NCI-H1436 treated with DMSO at 0.1 percent for 48 hours (cell line): ENCODE measurements around the gene EPHB3.

ENCODE experiments used
- DNase-seq: peaks from one replicate; lab custom pipeline; 2025; lab: John Stamatoyannopoulos, UW

Gene EPHB3

DNA sequence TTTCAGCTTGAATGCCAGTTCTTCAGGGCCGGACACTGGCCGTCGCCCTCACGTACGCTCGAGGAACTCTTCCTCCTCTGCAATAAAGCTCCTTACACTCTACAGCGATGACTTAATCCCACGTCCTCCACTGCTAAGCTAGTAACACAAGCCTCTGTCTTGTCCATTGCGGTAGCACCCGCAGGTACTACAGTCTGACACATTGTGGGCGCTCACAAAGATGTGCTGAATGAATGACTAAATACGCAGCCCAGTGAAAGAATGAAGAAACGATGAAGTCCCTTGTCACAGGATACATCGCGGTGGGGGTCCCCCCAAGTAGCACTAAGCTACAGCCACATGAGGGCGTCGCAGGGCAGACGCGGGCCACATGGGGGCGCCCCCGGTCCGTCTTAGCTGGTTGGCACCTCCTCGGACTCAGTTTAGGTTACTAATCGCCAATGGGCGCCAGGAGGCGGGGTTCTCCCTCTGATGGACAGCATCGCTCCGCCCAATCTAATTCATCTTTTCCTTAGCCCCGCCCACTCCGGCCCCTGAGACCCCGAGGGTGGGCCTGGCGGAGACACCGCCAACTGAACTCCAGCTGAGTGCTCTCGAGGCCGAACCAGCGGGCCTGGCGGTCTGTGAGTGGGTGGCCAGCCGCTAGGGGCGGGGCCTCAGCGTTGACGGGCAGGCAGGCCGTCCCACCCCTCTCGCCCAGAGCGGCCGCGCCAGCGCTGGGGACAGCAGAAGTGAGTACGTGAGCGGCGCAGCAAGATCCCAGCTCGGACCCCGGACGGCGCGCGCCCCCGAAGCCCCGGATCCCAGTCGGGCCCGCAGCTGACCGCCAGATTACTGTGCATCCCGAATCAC is at the start of gene EPHB3:
Gene EPHB3, plus strand, starts transcription at position 725 of the 852 bp plus-strand sequence. CDS start 451 bp downstream, outside the sequence.
- DNase-seq, result peak; percentile 99

DNA sequence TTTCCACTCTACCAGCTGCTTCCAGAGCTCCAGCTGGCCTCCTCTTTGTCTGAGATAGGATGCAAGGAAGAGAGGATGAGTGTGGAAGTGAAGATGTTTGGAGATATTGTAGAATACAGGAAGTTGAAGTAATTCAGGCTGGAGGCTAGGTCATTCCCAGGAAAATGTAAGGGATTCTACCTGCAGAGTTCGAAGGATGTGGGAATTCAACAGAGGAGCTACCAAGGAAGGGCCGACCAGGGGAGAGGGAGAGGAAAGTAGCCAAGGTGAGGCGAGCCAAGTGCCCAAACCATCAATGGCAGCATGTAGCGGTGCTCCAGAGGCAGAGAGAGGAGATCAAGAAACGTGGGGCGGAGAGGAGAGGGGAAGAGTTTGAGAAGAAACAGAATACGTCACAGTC is 49.0 kb upstream of the EPHB3 start:
- no peak for DNase-seq

DNA sequence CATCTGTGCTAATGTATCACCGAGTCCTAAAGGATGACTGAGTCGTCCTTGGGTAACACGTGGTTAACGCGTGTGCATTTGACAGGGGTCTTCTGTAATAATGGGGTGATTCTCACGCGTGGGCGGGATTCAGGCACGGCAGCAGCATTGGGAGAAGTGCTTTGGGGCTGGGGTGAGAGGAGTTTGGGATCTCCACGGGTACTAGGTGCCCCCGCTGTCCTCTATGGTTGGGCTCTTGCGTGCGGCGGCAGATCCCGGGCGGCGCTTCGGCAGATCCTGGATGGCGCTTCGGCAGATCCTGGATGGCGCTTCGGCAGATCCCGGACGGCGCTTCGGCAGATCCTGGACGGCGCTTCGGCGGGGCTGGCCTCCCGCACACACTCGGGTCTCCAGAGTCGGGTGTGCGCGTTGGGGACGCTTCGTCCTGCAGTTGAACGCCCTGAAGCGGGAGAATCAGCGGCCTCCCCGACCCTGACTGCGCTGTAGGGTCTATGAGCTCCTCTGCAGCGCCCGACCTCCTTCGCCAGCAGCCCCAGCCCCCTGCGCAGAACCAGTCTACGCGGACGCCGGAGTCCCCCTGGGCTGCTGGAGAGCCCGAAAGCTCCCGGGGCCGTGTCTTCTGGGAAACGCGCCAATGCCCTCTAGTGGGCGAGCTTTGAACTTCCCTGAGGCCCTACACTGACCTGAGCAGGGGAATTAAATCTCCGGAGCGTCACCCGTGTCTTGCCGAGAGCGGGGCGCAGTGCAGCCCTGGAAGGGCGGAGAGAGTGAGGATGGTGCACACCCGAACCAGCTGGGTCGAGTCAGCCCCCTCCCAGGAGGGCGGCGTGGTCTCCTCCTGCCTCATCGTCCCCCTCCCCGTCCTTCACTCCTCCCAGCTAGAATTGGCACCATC is 48.1 kb upstream of the EPHB3 start:
- peak; percentile 35 for DNase-seq

DNA sequence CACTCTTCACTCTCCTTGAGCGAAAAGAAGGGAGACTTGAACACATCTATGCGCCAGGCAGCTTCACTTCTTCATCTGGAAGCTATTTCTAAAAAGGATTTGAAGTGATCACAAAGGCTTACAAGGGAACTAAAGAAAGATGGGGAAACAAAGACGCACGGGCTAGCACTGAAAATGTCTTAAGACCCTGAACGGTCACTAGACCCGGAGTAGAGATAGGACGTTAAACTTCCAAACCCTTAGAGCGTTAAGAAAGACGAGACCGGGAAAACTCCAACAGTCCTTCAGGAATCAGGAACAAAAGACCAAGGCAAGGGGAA is 47.5 kb upstream of the EPHB3 start:
- no peak for DNase-seq

DNA sequence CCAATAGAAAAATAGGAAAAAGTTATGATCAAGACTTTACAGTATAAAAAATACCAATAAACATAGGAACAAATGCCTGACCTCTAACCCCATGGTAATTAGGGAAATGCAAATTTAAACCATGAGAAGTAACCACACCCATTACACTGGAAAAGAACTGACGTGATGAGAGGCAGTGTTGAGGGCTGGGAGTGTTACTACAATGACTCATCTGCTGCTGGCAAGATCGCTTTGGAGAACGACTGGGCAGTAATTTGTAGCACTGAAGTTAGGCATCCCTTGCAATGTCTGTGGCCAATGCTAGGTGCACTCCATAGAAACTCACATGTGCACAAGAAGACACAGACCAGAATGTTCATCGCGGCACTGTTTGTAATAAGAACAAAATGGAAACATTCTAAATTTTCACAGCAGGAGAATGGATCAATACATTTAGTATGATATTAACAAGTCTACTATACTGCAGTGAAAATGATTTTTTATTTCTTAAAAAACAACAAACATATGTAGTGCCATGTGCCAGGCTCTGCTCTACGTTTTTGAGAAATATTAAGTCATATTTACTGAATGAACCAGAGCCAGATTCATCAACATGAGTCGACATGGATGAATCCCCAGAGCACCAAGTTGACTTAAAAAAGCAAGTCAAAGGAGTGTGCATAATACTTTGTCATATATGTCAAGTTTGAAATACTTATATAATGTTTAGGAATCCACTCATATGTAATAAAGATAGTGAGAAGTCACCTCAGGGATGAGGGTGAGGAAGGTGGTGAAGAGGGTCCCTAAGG is 37.6 kb upstream of the EPHB3 start:
- no peak for DNase-seq

DNA sequence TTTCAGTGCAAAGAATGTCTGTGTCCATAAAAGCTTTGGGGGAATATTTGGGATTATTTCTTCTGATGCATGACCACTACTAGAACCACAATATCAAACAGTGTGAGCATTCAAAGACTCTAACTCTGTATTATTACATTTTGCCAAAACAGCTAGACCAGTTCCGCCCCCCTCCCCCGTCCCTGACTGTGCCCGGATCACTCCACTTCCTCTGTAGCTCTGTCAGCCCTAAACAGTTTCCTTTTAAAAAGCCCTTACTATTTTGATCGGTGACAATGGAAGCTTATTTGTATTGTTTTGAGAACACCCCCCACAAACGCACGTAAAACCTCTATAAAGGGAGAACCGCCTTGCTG is 36.6 kb upstream of the EPHB3 start:
- DNase-seq, result no peak

DNA sequence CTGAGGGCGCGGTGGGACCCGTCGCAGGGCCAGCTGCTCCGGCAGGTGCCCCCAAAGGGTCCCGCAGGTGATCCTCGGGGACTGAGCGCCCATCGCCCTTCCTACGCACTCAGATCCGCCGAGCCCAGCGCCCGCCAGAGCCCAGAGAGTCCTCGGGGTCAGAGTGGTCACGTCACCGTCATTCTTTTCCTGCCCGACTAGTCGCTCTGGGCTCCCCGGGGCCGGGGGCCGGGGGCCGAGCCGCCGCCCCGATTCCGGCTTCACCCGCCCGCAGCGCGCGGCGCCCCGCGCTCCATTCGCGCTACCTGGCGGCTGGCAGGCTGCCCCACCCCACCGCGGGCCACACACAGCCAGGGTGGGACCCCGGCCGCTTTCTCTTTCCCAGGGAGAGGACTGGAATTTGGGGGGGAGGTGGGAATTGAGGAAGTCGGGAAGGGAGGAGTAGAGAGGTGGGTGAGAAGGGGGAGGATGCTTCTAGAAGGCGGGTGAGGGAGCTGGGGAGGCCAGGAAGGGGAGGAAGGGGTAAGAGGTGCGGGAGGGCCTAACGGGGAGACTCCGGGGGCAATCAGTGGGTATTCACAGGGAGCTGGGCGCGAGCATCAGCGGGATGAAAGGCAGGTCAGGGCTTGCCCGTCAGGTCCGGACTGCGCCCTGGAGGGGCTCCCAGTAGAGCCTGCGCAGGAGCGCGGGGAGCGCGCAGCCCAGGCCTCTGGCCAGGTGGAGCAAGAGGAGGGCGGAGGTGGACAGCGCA is 36.1 kb upstream of the EPHB3 start:
- DNase-seq, result no peak

DNA sequence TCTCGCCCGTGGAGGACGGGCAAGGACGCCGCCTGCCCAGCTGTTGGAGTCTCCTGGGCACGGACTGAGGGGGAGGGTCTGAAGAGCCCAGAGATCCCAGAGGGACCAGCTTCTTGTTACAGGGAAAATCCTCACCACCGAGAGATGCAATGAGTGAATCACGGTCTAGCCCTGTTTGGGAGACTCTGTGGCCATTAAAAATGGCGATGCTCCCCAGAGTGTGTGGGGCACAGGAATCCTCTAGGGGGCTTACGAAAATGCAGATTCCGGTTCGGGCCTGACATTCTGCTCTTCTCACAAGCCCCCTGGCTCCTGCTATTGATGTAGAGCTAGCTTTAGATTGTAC is 35.5 kb upstream of the EPHB3 start:
- no peak for DNase-seq

DNA sequence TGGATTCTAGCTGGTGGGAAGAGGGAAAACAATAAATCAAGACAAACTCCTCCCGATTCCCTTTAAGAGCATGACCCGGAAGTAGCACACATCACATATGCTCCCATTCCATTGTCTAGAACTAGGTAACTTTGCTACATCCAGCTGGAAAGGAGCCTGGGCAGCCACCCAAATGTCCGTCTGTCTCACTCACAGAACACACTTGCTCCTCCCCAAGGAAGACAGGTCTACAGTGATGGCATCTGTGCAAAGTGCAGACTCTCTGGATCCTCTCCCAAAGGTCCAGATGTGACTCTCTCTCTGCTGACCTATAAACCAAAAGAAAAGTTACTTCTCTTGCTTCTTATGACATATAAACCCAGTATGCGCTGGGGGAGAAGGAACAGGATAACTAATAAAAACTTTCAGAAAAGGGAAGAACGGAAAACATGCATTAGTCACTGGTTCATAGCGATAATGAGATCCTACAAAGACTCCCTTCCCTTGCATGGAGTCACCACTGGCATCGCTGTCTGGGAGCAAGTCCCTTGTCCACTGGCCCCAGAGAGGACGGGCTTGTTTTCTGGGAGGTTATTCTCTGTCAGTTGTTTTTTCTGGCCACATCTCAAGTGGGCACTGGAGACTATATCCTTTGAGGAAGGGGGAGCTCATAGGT is 29.8 kb upstream of the EPHB3 start:
- DNase-seq, result no peak

DNA sequence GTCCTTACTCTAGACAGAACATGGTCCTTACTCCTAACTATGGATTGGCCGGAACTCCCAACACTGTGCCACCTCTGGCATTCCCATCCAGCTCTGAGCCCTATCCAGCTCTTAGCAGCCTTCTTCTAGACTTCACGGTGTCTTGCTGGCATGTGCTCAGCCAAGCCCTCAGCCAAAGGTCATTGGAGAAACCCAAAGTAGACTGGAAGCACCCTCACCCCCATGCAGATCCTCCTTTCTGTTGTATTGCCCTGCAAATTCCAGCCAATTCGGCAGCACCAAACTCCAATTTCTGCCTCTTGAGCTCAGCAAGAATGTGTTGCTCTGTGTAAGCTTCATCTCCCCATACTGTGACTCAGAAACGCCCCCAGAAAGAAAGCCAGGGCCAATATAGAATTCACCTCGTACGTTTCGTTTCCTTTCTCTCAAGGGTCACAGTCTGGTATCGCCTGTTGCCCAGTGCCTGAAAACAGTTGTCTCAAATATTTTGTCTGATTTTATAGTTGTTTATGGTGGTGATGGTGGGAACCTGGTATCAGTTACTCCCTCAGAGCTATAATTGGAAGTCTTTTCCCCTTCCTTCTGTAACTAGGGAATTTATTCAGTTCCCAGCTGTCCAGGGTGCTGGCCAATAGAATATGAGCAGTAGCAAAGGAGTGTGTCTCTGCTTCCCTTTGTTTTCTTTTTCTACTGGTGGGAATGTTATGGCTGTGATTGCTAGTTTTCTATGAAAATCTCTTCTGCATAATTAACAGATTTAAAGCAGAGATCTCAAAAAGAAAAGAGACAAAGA is 28.4 kb upstream of the EPHB3 start:
- DNase-seq, result no peak

DNA sequence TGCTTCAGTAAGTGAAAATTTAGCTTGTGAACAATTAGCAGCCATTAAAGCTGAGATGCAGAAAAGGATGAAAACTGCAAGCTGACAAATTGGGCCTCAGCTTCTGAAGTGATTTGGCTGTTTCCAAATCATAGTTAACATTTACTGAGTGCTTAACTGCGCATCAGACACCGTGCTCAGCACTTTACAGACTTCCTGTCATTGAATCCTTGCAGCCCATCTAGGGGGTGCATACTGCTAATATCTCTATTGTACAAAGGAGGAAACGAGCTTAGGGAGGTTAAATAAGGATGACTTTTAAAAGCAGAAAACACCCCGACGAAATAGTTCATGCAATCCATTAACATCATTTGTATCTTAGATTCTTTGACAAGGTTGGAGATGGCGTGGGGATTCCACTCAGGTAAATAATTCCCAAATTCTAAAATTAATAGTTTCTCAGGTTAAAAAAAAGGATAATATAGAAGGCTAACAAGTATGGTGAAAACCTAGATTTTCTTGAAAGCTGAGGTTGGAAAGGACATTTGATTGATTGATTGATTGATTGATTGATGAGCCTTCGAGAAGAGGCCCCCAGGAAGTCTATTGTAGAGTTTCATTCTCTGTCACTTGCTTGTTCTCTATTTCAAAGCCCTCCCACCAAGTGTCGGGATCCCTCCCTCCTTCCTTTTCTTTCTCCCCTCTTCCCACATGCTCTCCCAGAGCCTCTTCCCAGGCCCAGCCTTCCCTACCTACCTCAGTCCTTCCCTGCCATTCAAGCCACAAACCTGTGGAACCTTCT is 23.5 kb upstream of the EPHB3 start:
- DNase-seq, result no peak

DNA sequence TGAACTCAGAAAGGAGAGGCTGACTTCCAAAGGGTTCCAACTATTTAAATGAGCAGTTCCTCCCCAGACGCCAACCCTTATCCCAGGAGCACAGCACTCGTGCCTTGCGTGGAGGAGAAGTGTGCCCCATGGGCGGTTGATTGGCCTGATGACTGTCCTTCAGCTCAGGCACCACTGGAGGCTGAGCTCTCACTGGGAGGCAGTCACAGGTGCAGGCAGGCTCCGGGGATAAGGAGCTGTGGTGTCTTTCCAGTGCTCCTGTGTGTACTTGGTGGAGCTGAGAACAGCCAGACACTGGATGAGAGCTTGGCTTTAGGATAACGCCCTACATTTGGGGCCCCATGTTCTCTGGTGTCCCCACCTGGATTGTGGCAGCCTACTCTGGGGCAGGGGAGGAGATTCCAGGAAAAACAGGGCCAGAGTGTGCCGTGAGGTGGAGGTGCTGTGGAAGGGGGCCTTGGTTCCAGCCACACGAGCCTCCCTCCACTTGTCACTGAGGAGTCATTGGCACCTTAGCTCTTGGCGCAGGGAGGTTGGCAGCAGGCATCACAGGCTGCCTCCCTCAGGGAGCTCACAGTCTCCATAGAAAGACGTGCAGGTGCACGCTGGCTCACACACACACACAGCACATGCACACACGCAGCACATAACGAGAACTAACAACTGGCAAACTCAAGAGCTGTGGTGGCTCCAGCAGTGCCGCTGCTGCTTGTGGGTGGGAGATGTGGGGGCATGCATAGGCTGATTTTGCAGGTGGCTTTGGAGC is 22.7 kb upstream of the EPHB3 start:
- DNase-seq, result no peak

DNA sequence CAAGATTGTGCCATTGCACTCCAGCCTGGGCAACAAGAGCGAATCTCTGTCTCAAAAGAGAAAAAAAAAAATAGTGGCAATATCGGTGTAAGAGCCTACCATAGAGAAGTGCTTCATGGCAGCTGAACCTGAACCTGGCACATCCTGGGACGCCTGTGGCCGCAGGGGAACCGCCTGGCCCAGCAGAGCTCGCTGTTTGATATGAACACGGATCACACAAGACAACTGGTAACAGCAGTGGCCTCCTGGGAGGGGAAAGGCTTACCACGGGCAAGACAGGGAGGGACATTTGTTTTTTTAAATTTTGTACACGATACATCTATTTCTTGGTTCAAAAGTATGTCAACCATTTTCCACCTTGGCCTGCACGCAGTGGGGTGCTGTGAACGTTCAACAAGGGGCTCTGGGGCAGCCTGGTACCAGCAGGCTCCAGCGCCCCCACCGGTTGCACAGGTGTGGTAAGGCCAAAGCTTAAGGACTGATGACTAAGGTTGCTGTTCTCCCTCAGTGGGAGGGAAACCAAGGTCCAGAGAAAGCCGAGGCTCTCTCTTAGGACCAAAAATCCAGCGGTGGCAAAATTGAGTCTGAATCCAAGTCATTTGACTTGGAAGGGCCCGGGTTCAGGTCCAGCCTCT is 21.7 kb upstream of the EPHB3 start:
- DNase-seq, result no peak

DNA sequence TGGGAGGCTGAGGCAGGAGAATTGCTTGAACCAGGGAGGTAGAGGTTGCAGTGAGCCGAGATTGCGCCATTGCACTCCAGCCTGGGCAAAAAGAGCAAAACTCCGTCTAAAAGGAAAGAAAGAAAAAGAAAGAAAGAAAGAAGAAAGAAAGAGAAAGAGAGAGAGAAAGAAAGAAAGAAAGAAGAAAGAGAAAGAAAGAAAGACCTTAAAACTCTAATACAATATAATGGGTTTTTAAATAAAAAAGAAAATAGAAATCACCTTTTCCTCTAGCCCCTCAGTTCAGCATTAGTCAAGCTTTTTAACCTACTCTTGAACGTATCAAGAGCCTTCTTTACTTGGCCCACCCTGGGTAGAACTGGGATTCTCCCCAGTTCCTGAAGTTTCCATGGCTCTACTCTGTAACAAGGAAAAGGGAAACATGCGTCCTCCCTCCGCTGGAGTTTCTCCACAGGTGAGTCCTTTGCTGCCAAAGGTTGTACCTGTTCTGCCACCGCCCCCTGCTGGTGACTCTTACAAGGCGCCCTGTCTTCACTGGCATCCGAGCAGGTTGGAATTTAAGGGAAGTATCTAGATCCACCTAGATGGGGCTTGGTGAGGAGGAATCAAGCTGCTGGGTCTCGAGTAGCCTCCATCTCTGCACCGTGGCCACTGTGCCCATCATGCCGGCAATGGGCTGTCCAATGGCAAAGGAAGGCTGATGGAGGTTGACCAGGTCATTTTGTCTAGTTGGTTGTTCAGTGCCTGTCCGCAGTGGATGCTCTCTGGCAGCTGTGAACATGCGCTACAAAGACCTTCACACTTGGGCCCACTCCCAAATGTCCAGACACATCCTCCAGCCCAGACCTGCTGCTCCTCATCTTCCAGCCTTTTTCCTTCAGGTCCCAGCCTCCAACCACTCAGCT is 20.6 kb upstream of the EPHB3 start:
- no peak for DNase-seq

DNA sequence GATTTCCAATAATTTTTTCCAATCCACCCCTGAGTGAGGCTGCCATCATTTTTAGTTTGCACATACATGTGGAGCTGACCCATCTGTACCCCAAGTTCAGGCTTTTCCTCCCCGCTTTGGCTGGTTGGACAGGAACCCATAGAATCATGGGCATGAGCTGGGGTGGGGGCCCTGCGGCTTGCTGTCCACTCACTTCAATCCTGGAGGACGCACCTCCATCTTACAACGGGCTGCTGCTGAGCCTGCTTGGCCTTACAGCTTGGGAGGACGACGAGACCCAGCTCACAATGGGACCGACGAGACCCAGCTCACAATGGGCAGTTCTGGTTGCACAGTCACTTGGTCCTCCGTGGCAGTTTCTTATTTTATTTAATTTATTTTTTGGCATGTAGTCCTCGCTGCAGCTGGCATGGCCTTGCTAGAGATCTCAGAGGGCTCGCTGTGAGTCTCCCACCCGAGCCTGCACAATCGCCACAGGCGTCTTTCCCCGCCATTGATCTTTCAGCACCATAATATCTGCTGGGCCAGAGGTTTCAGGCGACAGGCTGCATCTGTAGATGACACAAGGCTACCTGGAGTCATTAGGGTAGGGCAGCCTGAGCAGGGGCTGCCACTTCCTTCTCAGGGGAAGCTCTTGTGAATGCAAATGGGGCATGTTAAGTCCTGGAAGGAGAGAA is 19.6 kb upstream of the EPHB3 start:
- no peak for DNase-seq

DNA sequence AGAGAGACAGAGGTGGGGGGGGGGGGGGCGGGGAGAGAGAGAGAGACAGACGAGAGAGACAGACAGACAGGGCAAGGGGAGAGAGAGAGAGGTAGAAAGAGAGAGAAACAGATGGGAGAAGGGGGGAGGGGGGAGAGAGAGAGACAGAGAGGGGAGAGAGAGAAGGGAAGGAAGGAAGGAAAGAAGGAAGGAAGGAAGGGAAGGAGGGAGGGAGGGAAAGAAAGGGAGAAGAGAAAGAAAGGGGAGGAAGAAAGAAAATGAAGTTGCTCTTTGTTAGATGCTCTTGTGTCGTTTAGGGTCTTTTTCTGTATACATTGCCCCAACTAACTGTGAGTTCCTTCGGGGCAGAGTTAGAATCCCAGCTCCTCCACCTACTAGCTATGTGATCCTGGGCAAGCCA is 19.0 kb upstream of the EPHB3 start:
- DNase-seq, result no peak

DNA sequence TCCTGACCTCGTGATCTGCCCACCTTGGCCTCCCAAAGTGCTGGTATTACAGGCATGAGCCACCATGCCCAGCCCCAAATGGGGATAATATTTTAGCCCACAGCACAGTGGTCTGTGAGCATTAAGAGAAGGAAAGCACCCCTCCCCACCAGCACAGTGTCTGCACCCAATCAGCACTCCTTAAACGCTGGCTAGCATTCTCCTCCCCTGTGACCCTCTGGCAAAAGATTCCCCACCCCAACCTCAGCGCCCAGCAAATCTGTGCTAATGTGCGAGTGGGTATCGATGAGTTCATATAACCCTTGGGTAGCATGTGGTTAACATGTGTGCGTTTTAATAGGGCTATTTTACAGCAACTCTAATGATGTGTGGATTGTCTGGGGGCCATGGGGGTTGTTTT is 18.3 kb upstream of the EPHB3 start:
- DNase-seq, result no peak
